Sigmoid colon (tissue), 7 donors: ENCODE data around the gene PLPP4. TPM values are rescaled to one million over a fixed set of nuclear protein-coding genes. Genes with fewer than 3 reads are reported as not detected.

Experiments used
- DNase-seq: peaks from one replicate; pipeline ENCODE4 v3.0.0-alpha.2; 2019
- H3K27ac ChIP-seq, 4 donors: fragments of 200-600 bp; sonication (generic); one replicate each; pipeline ENCODE4 v1.5.1; 2016 to 2019; ENCODE audit warnings: mild to moderate bottlenecking in 1 of 4
- H3K27me3 ChIP-seq, 3 donors: fragments of 200-600 bp; sonication (generic); one replicate each; pipeline ENCODE4 v1.5.1; 2019; ENCODE audit warnings: mild to moderate bottlenecking in 1 of 3
- H3K36me3 ChIP-seq, 4 donors: fragments of 200-600 bp; sonication (generic); one replicate each; pipeline ENCODE4 v1.5.1; 2016 to 2019
- H3K4me1 ChIP-seq, 4 donors: fragments of 200-600 bp; sonication (generic); one replicate each; pipeline ENCODE4 v1.5.1; 2017 to 2019
- H3K4me3 ChIP-seq, 4 donors: fragments of 200-600 bp; sonication (generic); one replicate each; pipeline ENCODE4 v1.5.1; 2017 to 2019; ENCODE audit warnings: mild to moderate bottlenecking in 2 of 4, moderate library complexity in 1 of 4
- H3K9me3 ChIP-seq, 4 donors: fragments of 200-600 bp in 3 of 4; sonication (generic) in 3 of 4; one replicate each; pipeline versions ENCODE4 v1.5.1 to v1.6.1; 2013 to 2019
- EP300 ChIP-seq, 4 donors: sonication (generic); formaldehyde crosslinking; IDR thresholded peaks; one replicate each; pipeline ENCODE4 v1.6.1; 2017; ENCODE audit warnings: antibody characterized with exemption in 4 of 4
- POLR2A ChIP-seq, 2 donors: fragments of 450-650 bp; IDR thresholded peaks; one replicate each; pipeline ENCODE4 v1.6.1; 2016; ENCODE audit warnings: antibody characterized with exemption in 2 of 2, mild to moderate bottlenecking in 2 of 2, moderate library complexity in 2 of 2
- POLR2AphosphoS5 ChIP-seq, 4 donors: sonication (generic); formaldehyde crosslinking; IDR thresholded peaks; one replicate each; pipeline ENCODE4 v1.6.1; 2017; ENCODE audit warnings: antibody characterized with exemption in 4 of 4
- WGBS, 2 donors: extraction: QIAGEN DNeasy Blood & Tissue Kit; methylation state at CpG; one replicate each; pipeline ENCODE4 v1.1.7; 2013; 5-methylcytosine and 5-hydroxymethylcytosine counted together
- intact Hi-C: fragments of 100-400 bp; cut with DNase I; formaldehyde crosslinking; loops from one replicate; pipeline ENCODE4 v1.15.1; 2023
- polyA plus RNA-seq, 3 donors: library from polyadenylated mRNA; stranded (reverse); fragments of 200-250 nt; gene quantifications; one replicate each; pipeline ENCODE4 v1.2.3, GENCODE V29; 2013
- total RNA-seq, 4 donors: library from RNA; depleted of rRNA; stranded (reverse); fragments of >200 nt; gene quantifications; one replicate each; pipeline ENCODE4 v1.1.0, GENCODE V29; 2016
- TF ChIP-seq, protein P1 (sequence below), 4 experiments: fragments of 450-650 bp in 3 of 4; fragments of 200-600 bp in 1 of 4; IDR thresholded peaks; one replicate each; pipeline ENCODE4 v1.5.1; 2016 to 2019; ENCODE audit warnings: antibody characterized with exemption in 4 of 4, mild to moderate bottlenecking in 3 of 4, moderate library complexity in 2 of 4
- donor health status: healthy with polysubstance abuse.
- donor health status: Bipolar disorder and iron deficiency.
- donor health status: healthy.

PLPP4 gene
- total and polyA plus RNA-seq, 7 donors, result 0.96 to 3.2 (median 2.6) TPM; not detected in 2

DNA sequence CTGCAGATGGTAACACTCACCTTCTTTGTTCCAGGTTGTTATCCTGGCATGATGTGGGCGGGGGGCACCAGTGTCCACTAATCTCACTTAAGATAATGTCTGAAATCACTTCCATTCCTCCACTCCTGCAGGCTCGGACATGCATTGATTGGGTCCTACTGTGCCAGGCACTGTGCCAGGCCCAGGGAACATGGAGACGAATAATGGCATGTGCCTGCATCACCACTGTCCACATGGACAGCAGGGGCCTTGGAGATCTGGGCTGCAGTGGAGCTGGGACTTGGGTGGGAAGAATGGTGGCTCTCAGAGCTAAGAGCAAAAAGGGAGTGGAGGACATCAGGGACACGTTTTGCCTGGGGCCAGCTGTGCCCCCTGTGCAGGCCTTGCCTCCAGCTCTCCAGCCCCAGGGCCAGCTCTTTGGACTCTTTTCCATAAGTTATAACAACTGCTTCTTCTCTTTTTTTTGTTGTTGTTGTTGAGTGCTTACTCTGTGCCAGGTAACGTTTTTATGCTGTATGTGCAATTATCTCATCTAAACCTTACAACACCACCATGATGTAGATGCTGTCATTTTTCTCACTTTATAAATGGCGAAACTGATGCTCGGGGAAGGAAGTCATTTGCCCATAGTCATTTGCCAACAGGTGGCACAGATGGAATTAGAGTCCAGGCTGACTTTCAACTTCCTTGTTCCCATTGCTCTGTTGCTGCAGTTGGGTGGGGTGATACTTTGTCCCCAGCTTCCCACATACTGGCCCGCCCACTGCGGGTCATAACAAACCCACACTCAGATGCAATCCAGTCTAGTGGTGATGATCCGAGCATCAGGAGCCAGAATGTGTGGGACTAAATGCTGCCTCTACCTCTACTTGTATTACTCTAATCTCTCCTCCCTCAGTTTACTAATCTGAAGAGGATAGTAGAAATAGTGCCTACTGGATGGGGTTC is 19.1 kb downstream of the PLPP4 start:
- H3K27me3 ChIP-seq, result no peaks in the 10 kb centered on the region
- H3K36me3 ChIP-seq, result no peaks in the 10 kb centered on the region
- DNase-seq, result no peak
- H3K4me1 ChIP-seq, result peaks cover 0 to 17% (median 12%) of the 10 kb centered on the region in 4 donors
- no peaks in the 10 kb centered on the region for H3K9me3 ChIP-seq
- WGBS, 2 donors, result 42 to 79% methylated on average over 10 of the region's 10 CpGs
- TF ChIP-seq POLR2A (IDR thresholded peaks at IDR 0.05) (no peak), POLR2AphosphoS5 (IDR thresholded peaks at IDR 0.05) (no peak), EP300 (IDR thresholded peaks at IDR 0.05) (no peak)
- TF ChIP-seq, protein P1, sequence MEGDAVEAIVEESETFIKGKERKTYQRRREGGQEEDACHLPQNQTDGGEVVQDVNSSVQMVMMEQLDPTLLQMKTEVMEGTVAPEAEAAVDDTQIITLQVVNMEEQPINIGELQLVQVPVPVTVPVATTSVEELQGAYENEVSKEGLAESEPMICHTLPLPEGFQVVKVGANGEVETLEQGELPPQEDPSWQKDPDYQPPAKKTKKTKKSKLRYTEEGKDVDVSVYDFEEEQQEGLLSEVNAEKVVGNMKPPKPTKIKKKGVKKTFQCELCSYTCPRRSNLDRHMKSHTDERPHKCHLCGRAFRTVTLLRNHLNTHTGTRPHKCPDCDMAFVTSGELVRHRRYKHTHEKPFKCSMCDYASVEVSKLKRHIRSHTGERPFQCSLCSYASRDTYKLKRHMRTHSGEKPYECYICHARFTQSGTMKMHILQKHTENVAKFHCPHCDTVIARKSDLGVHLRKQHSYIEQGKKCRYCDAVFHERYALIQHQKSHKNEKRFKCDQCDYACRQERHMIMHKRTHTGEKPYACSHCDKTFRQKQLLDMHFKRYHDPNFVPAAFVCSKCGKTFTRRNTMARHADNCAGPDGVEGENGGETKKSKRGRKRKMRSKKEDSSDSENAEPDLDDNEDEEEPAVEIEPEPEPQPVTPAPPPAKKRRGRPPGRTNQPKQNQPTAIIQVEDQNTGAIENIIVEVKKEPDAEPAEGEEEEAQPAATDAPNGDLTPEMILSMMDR (IDR thresholded peaks at IDR 0.05), result no peak
- no peak overlapping the region for H3K4me3 ChIP-seq
- H3K27ac ChIP-seq, result peak overlapping the region in 1 of 4 donors; percentile 34
- intact Hi-C loops, result no loop called here

DNA sequence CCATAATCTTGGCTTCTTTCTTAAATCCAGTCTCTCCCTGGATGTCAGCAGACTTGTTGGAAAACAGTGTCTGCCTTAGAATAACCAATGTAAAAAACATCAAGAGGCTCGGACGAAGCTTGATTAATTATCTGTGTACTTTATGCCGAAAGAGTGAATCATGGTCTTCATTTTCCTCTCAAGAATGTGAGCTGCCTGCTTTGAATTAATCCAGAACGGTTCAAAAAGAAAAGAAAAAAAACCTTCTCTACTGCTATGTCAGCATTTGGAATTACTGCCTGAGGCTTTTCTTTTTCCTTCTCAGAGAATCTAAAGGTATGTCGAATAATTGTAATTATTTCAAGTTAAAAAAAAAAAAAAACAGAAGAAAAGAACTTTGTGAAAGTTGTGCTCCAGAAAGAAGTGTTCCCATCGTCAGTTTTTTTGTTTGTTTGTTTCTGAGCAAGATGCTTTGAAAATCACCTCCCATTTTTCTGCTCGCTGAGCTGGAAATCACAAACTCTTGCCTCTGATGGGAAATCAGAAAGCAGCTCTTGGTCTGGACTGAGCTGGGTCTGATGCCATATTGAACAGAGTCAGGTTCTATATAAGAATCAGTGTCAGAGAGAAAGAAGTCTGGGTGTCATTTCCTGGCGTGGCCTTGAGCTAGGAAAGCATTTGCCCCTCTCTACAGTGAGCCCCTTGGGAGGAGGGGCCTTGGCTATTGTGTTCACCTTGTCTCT is 20.2 kb downstream of the PLPP4 start:
- Histone ChIP-seq H3K27me3 (no peaks in the 10 kb centered on the region), H3K4me3 (no peak overlapping the region), H3K9me3 (no peaks in the 10 kb centered on the region), H3K4me1 (peaks cover 0 to 17% (median 12%) of the 10 kb centered on the region in 4 donors), H3K36me3 (no peaks in the 10 kb centered on the region), H3K27ac (peak overlapping the region in 1 of 4 donors; percentile 34)
- intact Hi-C loops, result no loop called here
- WGBS, 2 donors, result 68 to 69% methylated on average over 8 of the region's 8 CpGs
- DNase-seq, result no peak
- TF ChIP-seq POLR2AphosphoS5 (IDR thresholded peaks at IDR 0.05), result peak; percentile 17 to 64 (median 63)
- no peak for TF ChIP-seq EP300 (IDR thresholded peaks at IDR 0.05)

DNA sequence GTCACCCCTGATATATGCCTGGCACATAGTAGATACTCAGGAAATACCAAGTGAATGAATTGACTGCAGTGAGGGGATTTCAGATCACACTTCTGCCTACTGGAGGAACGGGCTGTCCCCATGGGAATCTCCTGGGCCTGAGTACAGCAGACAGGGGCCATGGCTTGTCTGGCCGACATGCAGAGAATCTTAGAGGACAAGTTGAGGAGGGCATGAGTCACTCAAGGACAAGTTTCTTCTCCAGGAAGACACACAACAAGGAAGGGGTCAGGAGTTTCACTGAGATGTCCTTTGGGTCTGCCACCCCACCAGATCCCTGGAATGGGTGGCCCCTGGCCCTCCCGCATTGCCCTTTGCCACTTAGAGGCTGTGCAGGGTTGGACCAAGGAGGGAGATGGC is 20.7 kb downstream of the PLPP4 start:
- Histone ChIP-seq H3K4me1 (peaks cover 0 to 17% (median 12%) of the 10 kb centered on the region in 4 donors), H3K36me3 (no peaks in the 10 kb centered on the region), H3K27me3 (no peaks in the 10 kb centered on the region), H3K27ac (no peak overlapping the region), H3K4me3 (no peak overlapping the region), H3K9me3 (no peaks in the 10 kb centered on the region)
- intact Hi-C loops, result no loop called here
- DNase-seq, result no peak
- TF ChIP-seq POLR2A (IDR thresholded peaks at IDR 0.05) (no peak), POLR2AphosphoS5 (IDR thresholded peaks at IDR 0.05) (no peak), EP300 (IDR thresholded peaks at IDR 0.05) (no peak)
- whole genome bisulfite sequencing, 2 donors, result 90 to 92% methylated on average over 3 of the region's 3 CpGs

DNA sequence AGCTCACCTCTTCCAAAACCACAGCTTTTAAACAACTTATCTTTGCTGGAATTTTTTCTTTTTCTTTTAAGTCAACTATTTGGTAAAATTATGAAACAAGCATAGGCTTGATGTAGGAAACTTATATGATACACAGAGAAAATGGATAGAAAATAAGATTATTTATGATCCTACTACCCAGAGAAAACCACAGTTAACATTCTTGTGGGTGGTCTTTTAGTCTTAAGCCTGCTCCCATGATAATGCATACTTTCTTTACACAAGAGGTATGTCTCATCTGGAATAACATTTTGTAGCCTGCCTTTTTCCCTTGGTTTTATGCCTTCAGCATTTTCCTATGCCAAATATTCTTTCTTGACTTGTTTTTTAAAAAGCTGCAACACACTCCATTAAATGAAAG is 21.4 kb downstream of the PLPP4 start:
- H3K36me3 ChIP-seq, result no peaks in the 10 kb centered on the region
- TF ChIP-seq POLR2AphosphoS5 (IDR thresholded peaks at IDR 0.05) (no peak), EP300 (IDR thresholded peaks at IDR 0.05) (no peak), POLR2A (IDR thresholded peaks at IDR 0.05) (no peak)
- TF ChIP-seq, protein P1 (IDR thresholded peaks at IDR 0.05), result no peak
- no peaks in the 10 kb centered on the region for H3K27me3 ChIP-seq
- no peak overlapping the region for H3K4me3 ChIP-seq
- no peak overlapping the region for H3K27ac ChIP-seq
- peaks cover 0 to 17% (median 12%) of the 10 kb centered on the region in 4 donors for H3K4me1 ChIP-seq
- no peaks in the 10 kb centered on the region for H3K9me3 ChIP-seq
- DNase-seq, result no peak
- intact Hi-C loops, result no loop called here

DNA sequence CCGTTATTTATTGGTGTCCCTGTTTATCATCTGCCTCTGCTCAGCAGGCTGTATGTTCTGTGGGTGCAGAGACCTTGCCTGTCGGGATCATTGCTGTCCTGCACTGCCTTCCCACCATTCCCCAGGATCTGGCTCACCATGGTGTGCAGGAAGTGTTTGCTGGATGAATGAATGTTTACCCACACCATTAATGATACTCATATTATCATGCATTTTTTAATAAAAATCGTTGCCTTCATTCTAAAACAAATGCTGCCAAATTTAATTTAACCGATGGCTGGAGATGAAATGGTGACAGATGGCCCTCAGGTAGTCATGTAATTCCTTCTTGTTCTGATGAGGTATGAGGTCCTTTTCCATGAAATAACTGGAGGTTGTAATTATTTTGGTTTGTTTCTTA is 22.5 kb downstream of the PLPP4 start:
- no peaks in the 10 kb centered on the region for H3K27me3 ChIP-seq
- intact Hi-C loops, result no loop called here
- H3K4me1 ChIP-seq, result peaks cover 0 to 17% (median 12%) of the 10 kb centered on the region in 4 donors
- 71 to 78% methylated on average over 4 of the region's 4 CpGs for WGBS, 2 donors
- H3K9me3 ChIP-seq, result no peaks in the 10 kb centered on the region
- DNase-seq, result no peak
- H3K4me3 ChIP-seq, result no peak overlapping the region
- H3K27ac ChIP-seq, result no peak overlapping the region
- TF ChIP-seq POLR2A (IDR thresholded peaks at IDR 0.05), result no peak
- TF ChIP-seq, protein P1 (IDR thresholded peaks at IDR 0.05), result no peak
- no peak for TF ChIP-seq EP300 (IDR thresholded peaks at IDR 0.05)
- TF ChIP-seq POLR2AphosphoS5 (IDR thresholded peaks at IDR 0.05), result no peak
- no peaks in the 10 kb centered on the region for H3K36me3 ChIP-seq
